Breast epithelium (tissue), 3 donors: ENCODE results near the gene CDH4.

ENCODE experiments used
- CTCF ChIP-seq, 3 donors: fragments of 450-650 bp; IDR thresholded peaks; one replicate each; pipeline ENCODE4 v1.5.1; 2016 to 2017; ENCODE audit warnings: antibody characterized with exemption in 3 of 3, mild to moderate bottlenecking in 3 of 3, moderate library complexity in 3 of 3
- POLR2A ChIP-seq: fragments of 450-650 bp; IDR thresholded peaks from one replicate; pipeline ENCODE4 v1.6.1; 2016; ENCODE audit warnings: antibody characterized with exemption, mild to moderate bottlenecking, moderate library complexity
- POLR2AphosphoS5 ChIP-seq, 3 donors: sonication (generic); formaldehyde crosslinking; IDR thresholded peaks; one replicate each; pipeline ENCODE4 v1.6.1; 2017; ENCODE audit warnings: antibody characterized with exemption in 3 of 3

- no peak for TF ChIP-seq CTCF (IDR thresholded peaks at IDR 0.05)
- no peak for TF ChIP-seq POLR2A
- TF ChIP-seq POLR2AphosphoS5 (IDR thresholded peaks at IDR 0.05), result no peak
Measured at GRCh38 chr20:61727761-61728160, 475.7 kb downstream of the CDH4 start.
